Fibroblast of skin of left biceps (primary cell): ENCODE results near the gene LMOD1.
"Not testable (repeated sequence)": the region's sequence is repeated elsewhere in the genome, so short reads cannot be mapped to it uniquely, and the experiment has no call there.

Source experiments
- DNase-seq, 2 experiments: peaks; one replicate each; pipeline ENCODE4 v3.0.0-alpha.2; 2013; ENCODE audit warnings: low read depth in 2 of 2

Gene LMOD1

GRCh38 chr1:201946224-201946908 lies at the start of gene LMOD1:
Gene LMOD1, minus strand, starts transcription at chr1:201946548. Its CDS starts 208 bp downstream, at chr1:201946340.
- DNase-seq, result peak; percentile 85 to 87

GRCh38 chr1:201990427-201990826 lies 44.1 kb upstream of the LMOD1 start:
- DNase-seq, result no peak

DNA sequence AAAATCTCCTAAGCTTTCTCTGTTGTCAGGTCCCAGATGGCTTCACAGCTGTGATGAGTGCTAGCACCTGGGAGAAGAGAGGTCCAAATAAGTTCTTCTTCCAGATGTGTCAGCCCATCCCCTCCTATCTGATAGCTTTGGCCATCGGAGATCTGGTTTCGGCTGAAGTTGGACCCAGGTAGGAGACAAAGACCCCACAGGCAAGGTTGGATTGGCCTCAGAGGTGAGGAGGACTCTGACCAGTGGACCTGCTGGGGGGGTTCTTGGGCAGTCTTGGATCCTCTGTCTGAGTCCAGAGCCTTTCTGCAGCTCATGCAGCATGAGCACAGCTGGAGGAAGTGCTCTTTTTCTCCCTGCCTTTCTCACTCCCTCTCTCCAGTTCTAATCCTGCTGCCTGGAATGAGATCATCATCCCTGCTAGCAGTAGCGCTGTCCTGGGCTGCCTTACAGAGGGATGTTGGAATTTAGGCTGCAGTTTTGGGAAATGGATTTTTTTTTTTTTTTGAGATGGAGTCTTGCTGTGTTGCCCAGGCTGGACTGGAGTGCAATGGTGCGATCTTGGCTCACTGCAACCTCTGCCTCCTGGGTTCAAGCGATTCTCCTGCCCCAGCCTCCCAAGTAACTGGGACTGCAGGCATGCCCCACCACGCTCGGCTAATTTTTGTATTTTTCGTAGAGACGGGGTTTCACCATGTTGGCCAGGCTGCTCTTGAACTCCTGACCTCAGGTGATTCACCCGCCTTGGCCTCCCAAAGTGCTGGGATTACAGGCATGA lies 43.2 kb upstream of the LMOD1 start:
- DNase-seq, result no peak

DNA sequence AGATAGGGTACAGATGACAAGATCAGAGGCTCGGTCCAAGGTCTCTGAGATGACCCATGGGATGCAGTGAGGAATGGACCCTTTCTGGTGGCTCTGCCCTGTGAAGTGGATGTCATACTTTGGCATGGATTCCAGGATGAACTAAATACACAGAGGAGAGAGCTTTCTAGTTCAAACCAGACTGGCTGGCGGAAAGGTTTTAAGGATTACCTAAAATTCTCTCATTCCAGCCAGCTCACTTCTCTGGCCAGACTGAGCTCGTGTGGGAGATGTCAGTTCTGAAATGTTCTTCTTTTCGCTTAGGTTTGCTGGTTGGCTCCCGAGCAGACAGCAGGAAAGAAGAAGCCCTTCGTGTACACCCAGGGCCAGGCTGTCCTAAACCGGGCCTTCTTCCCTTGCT lies 42.3 kb upstream of the LMOD1 start:
- DNase-seq, result no peak

DNA sequence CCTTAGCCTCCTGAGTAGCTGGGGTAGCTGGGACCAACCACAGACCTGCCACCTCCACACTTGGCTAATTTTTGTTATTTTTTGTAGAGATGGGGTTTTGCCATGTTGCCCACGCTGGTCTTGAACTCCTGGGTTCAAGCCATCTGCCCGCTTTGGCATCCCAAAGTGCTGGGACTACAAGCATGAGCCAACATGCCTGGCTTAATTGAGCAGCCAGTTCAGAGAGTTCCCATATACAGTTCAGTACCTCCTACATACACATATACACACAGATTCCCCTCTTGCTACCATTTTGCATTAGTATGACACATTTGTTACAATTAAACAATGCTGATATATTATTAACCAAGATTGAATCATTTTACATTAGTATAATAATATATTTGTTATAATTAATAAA lies 39.0 kb upstream of the LMOD1 start:
- no peak for DNase-seq

GRCh38 chr1:201984446-201984845 lies 38.1 kb upstream of the LMOD1 start:
- DNase-seq, result no peak

GRCh38 chr1:201983380-201983805 lies 37.0 kb upstream of the LMOD1 start:
- no peak for DNase-seq

DNA sequence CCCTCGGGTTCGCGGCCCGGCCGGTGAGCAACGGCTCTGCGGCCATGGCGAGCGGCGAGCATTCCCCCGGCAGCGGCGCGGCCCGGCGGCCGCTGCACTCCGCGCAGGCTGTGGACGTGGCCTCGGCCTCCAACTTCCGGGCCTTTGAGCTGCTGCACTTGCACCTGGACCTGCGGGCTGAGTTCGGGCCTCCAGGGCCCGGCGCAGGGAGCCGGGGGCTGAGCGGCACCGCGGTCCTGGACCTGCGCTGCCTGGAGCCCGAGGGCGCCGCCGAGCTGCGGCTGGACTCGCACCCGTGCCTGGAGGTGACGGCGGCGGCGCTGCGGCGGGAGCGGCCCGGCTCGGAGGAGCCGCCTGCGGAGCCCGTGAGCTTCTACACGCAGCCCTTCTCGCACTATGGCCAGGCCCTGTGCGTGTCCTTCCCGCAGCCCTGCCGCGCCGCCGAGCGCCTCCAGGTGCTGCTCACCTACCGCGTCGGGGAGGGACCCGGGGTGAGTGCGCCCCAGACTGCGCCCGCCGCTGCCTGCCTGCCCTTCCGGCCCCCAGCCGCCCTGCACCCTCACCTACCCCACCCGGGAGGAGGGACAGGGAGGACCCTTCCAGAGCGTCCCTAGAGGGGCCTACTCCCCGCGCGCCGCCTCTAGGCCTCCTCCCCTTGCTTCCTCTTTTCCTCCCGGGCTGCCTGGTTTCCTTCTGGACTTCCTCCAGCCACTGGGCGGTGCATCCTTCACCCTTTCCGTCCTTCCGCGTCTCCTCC lies 36.5 kb upstream of the LMOD1 start, which contains the start of gene RNPEP:
Gene RNPEP (plus strand): TSS at position 26 of the 757 bp plus-strand sequence. CDS start 19 bp downstream, at position 45.
- no peak for DNase-seq

- no peak for DNase-seq
Measured at GRCh38 chr1:201982082-201982622, 35.8 kb upstream of the LMOD1 start.

DNA sequence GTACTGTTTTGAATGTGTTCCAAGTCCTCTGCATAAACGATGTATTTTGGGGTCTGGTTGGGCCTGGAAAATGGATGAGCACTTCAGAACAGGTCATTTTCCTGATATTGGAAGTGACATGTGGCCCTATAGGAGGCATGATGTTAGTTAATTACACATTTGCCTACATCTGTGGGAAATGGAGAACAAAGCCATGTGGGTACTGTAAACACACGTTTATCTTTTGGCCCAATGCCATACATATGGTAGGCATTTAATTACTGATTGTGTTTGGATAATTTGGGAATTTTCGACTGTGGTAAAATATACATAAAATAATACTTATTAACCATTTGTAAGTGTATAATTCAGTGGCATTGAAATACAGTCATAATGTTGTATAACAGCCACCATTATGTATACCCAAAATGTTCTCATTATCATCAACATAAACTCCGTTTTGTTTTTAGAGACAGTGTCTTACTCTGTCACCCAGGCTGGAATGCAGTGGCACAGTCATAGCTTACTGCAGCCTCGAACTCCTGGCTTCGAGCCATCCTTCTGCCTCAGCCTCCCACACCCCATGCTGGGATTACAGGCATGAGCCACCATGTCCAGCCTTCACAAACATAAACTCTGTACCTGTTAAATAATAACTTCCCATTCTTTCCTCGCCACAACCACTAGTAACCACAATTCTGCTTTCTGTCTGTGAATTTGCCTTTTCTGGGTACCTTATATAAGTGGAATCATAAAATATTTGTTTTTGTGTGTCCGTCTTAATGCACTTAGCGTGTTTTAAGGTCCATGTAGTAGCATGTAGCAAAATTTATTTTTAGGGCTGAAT lies 24.2 kb upstream of the LMOD1 start:
- no peak for DNase-seq

DNA sequence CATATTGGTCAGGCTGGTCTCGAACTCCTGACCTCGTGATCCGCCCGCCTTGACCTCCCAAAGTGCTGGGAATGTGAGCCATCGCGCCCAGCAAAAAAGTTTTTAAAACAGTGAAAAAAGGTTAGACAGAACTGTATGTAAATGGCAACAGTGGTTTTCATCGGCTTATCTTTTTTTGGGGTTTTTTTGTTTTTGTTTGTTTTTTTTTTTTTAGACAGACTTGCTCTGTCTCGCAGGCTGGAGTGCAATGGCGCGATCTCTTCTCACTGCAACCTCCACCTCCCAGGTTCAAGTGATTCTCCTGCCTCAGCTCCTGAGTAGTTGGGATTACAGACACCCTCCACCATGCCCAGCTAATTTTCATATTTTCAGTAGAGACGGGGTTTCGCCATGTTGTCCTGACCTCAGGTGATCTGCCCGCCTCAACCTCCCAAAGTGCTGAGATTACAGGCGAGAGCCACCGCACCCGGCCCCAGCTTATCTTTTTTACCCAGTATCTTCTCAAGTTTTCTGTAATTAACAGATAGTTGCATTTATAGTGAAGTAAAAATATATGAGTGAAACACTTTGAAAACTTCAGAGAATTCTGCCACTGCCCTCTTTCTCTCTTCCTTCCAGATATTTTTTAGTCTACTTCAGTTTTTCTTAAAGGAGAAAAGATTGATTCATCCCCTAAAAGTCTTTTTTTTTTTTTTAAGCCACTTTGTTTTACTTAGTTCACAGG lies 22.0 kb upstream of the LMOD1 start:
- no peak for DNase-seq

- DNase-seq, result no peak
Measured at GRCh38 chr1:201966171-201966570, 19.8 kb upstream of the LMOD1 start.

DNA sequence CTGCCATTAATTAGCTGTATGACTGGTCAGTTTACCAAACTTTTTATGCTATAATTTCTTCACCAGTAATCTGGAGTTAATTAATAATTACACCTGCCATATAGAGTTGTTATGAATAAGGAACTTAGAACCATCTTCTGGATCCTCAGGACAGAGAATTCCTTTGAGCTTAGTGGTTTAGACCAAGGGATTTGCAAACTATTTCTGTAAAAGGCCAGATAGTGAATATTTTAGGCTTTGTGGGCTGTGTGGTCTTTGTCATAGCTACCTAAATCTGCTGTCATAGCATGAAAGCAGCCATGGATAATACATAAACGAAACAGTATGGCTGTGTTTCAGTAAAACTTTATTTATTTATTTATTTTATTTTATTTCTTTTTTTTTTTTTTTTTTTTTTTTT lies 17.9 kb upstream of the LMOD1 start:
- DNase-seq, result no peak

GRCh38 chr1:201962382-201962781 lies 16.0 kb upstream of the LMOD1 start:
- not testable (repeated sequence) for DNase-seq

DNA sequence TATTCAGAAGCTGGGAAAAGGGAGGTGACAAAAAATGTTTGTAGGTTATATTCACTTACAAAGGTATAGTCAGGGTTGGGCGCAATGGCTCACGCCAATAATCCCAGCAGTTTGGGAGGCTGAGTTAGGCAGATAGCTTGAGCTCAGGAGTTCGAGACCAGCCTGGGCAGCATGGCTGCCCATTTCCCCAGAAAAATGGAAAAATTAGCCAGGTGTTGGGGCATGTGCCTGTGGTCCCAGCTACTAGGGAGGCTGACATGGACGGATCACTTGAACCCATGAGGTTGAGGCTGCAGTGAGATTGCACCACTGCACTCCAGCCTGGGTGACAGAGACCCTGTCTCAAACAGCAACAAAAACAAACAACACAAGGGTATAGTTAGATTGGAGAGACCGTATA lies 12.0 kb upstream of the LMOD1 start:
- no peak for DNase-seq

GRCh38 chr1:201955729-201956143 lies 9.4 kb upstream of the LMOD1 start:
- DNase-seq, result no peak

GRCh38 chr1:201955009-201955728 lies 8.8 kb upstream of the LMOD1 start, which contains the start of gene TIMM17A:
Gene TIMM17A, plus strand, starts transcription at chr1:201955503. Its CDS starts 24 bp downstream, at chr1:201955527.
- peak; percentile 92 to 93 for DNase-seq

- DNase-seq, result no peak
Measured at GRCh38 chr1:201954263-201955008, 8.1 kb upstream of the LMOD1 start.

DNA sequence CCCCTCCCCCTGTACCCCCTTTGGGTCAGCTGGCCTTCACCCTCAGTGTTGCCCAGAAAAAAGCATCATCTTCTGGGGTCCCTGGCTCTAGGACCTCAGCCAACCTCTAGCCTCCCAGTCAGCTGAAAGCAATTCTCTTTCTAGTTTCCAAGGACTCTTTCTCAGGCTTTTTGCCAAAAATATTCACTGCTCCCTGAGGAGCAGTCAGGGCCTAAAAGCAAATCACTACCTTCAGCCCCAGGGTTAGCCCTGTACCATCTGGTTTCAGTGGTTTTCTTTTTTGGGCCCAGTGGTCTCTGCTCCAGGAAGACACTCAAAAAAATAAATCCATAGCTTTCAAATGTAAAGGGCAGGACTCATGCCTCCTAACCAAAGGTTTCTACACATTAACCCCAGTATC lies 3.1 kb upstream of the LMOD1 start:
- no peak for DNase-seq
